ENCODE measurements around the gene KSR2. TPM values are rescaled to one million over a fixed set of nuclear protein-coding genes. Genes with fewer than 3 reads are reported as not detected.

KSR2 gene
- total RNA-seq, 1 donor from 2014 or later = 0.10 TPM

- peak; percentile 41 for DNase-seq
Measured at GRCh38 chr12:117688446-117688845, 280.3 kb downstream of the KSR2 start.

GRCh38 chr12:117686911-117687377 lies 281.8 kb downstream of the KSR2 start:
- DNase-seq = no peak

- DNase-seq = peak; percentile 1
Measured at GRCh38 chr12:117686210-117686609, 282.6 kb downstream of the KSR2 start.

- peak; percentile 50 for DNase-seq
Measured at GRCh38 chr12:117685110-117685926, 283.5 kb downstream of the KSR2 start.

GRCh38 chr12:117684471-117684870 lies 284.3 kb downstream of the KSR2 start:
- no peak for DNase-seq

- DNase-seq = peak; percentile 22
Measured at GRCh38 chr12:117680312-117680711, 288.5 kb downstream of the KSR2 start.

GRCh38 chr12:117679776-117680175 lies 289.0 kb downstream of the KSR2 start:
- no peak for DNase-seq

- no peak for DNase-seq
Measured at GRCh38 chr12:117674763-117675162, 294.0 kb downstream of the KSR2 start.

- DNase-seq = no peak
Measured at GRCh38 chr12:117674313-117674712, 294.5 kb downstream of the KSR2 start.

- DNase-seq = no peak
Measured at GRCh38 chr12:117671734-117672133, 297.1 kb downstream of the KSR2 start.

GRCh38 chr12:117664169-117664568 lies 304.6 kb downstream of the KSR2 start:
- no peak for DNase-seq

GRCh38 chr12:117662620-117663395 lies 306.0 kb downstream of the KSR2 start:
- DNase-seq = no peak

- no peak for DNase-seq
Measured at GRCh38 chr12:117662220-117662619, 306.6 kb downstream of the KSR2 start.

- DNase-seq = no peak
Measured at GRCh38 chr12:117661471-117661870, 307.3 kb downstream of the KSR2 start.

GRCh38 chr12:117660896-117661295 lies 307.9 kb downstream of the KSR2 start:
- no peak for DNase-seq

GRCh38 chr12:117658226-117658625 lies 310.6 kb downstream of the KSR2 start:
- DNase-seq = no peak

- no peak for DNase-seq
Measured at GRCh38 chr12:117649796-117650195, 319.0 kb downstream of the KSR2 start.

- no peak for DNase-seq
Measured at GRCh38 chr12:117646520-117646919, 322.3 kb downstream of the KSR2 start.

- no peak for DNase-seq
Measured at GRCh38 chr12:117645473-117645872, 323.3 kb downstream of the KSR2 start.

GRCh38 chr12:117643971-117644370 lies 324.8 kb downstream of the KSR2 start:
- DNase-seq = no peak

GRCh38 chr12:117641885-117642284 lies 326.9 kb downstream of the KSR2 start:
- no peak for DNase-seq

GRCh38 chr12:117640511-117640910 lies 328.3 kb downstream of the KSR2 start:
- no peak for DNase-seq

GRCh38 chr12:117629454-117629853 lies 339.3 kb downstream of the KSR2 start:
- DNase-seq = no peak
